HG03139 (cell line): Measurements from ENCODE around the gene CMTM4.
"Not testable (repeated sequence)": the region's sequence is repeated elsewhere in the genome, so short reads cannot be mapped to it uniquely, and the experiment has no call there.

ENCODE experiments used
- ATAC-seq: cut with Tn5 transposase; IDR thresholded peaks from one replicate; pipeline ENCODE4 v1.9.1; 2021; ENCODE audit not compliant: unreplicated experiment

The CMTM4 gene

GRCh38 chr16:66649167-66649566 is 47.4 kb downstream of the CMTM4 start:
- no peak for ATAC-seq

GRCh38 chr16:66647866-66648265 is 48.7 kb downstream of the CMTM4 start:
- no peak for ATAC-seq

DNA sequence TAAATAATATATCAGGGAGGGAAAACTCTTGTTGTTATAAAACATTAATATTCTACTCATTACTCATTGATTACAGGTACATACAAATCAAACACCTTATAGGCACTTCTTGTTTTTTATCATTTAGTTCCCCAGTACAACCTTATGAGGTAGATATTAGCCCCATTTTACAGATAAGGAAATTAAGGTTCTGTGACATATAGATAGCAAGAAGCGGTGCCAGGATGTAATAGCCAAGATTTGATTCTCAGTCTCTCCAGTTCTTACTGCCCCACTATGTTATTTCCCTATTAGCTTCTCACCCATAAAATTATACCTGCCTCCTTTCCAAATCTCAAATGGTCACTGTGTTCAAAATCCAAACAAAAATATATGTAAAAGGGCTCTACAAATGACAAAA is 55.2 kb downstream of the CMTM4 start:
- no peak for ATAC-seq

DNA sequence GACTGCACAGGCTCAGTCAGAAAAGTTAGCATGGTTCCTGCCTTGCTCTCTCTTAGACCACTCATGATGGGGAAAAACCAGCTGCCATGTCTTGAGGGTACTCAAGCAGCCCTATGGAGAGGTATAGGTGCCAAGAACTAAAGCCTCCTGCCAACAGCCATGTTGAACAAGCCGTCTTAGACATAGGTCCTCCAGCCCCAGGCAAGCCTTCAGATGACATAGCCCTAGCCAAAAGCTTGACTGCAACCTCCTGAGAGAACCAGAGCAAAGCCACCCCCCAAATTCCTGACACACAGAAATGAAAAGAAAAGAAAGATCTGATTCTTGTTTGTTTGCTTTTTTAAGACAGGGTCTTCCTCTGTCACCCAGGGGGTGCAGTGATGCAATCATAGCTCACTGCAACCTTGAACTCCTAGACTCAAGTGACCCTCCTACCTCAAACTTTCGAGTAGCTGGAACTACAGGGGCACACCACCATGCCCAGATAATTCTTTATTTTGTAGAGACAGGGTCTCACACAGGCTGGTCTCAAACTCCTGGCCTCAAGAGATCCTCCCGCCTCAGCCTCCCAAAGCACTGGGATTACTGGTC is 55.7 kb downstream of the CMTM4 start:
- ATAC-seq, result no peak

GRCh38 chr16:66639091-66639885 is 57.3 kb downstream of the CMTM4 start:
- ATAC-seq, result no peak

GRCh38 chr16:66637806-66638205 is 58.7 kb downstream of the CMTM4 start:
- no peak for ATAC-seq

- no peak for ATAC-seq
Measured at GRCh38 chr16:66636199-66636598, 60.3 kb downstream of the CMTM4 start.

DNA sequence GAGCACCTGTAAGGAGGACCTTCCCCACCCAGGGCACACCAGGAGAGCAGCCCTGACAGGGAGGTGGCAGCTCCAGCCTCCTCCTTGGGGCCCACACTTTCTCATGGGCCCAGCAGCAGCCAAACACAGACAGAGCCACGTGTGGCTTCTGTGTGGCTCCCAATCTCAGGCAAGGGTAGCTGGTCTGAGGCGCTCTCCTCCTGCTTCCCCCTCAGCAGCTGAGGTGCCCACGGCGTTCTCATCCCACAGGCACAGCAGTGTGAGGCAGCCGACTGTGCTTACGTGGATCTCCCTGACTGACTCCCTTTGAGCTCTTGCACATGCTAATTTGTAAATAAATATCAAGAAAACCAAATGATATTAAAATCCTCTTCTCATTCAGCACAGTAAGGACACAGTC is 61.1 kb downstream of the CMTM4 start:
- no peak for ATAC-seq

DNA sequence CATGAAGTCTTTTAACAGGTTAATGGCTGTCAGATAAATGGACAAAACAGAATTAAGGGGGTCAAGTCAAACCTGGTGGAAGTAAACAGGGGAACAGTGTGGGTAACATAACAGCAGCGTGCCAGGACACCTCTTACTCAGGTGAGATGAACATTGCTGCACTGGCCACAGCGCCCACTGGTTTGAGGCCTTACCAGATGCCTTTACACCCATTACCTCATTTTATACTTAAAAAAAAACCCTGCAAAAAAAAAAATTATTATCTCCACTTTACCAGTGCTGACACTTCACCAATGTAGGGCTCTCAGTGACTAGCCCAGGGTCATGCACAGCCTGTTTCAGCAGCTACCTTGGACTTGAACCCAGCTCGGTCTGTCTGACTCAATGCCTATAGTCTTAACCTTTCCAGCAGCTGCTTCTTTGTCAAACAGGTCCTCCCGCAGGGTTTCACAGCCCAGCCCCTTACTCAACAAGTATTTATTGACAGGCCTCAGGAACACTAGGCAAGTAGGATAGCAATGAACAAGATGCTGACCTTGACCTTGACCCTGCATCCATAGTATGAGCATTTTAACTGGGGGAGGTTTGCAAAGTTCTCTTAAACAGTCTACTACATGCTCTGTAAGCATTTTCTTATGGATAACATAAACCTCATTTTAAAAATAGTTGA is 61.9 kb downstream of the CMTM4 start:
- ATAC-seq, result no peak

GRCh38 chr16:66631558-66631957 is 65.0 kb downstream of the CMTM4 start:
- ATAC-seq, result not testable (repeated sequence)

- not testable (repeated sequence) for ATAC-seq
Measured at GRCh38 chr16:66630561-66631260, 65.8 kb downstream of the CMTM4 start.

DNA sequence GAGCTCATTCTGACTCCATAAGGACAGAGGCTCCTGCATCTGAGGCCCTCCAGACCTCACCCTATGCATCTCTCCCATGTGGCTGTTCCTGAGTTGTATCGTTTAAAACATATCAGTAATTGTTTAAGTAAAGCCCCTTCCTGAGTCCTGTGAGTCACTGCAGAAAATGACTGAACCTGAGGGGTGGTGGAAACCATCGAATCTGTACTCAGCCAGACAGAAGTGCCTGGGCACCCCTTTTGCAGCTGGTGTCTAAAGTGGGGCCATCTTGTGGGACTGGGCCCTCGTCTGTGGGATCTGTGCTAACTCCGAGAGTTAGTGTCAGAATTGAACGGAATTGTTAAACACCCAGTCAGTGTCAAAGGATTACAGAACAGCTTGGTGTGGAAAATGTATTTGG is 66.7 kb downstream of the CMTM4 start:
- no peak for ATAC-seq

DNA sequence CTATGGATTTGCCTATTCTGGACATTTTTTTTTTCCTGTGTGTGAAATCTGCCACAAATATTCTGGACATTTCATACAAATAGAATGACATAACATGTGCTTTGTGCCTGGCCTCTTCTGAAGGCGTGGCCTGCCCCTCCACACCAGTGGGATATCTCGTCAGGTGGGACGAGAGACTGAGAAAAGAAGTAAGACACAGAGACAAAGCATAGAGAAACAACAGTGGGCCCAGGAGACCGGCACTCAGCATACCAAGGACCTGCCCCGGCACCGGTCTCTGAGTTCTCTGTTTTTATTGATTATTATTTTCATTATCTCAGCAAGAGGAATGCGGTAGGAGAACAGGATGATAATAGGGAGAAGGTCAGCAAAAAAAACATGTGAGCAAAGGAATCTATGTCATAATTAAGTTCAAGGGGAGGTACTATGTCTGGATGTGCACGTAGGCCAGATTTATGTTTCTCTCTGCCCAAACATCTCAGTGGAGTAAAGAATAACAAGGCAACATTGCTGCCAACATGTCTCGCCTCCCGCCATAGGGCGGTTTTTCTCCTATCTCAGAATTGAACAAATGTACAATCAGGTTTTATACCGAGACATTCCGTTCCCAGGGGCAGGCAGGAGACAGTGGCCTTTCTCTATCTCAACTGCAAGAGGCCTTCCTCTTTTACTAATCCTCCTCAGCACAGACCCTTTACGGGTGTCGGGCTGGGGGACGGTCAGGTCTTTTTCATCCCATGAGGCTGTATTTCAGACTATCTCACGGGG is 68.7 kb downstream of the CMTM4 start:
- ATAC-seq, result not testable (repeated sequence)

DNA sequence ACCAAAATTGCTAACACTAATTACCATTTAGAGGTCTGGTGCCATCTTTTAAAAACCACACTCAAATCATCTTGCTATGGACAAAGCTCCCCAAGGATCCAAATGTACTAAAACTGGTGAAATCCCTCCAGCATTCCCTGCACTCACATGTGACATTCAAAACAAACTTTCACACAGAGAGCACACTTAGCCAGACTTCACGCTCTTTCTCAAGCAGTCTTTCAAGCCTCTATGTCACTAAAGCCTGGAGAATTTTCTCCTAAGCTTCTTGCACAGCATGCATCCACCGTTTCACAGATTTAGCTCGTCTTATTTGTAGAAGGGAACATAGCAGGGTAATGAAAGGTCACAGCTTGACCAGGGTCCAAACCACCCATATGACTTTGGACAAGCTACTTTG is 72.8 kb downstream of the CMTM4 start:
- ATAC-seq, result no peak

- ATAC-seq, result no peak
Measured at GRCh38 chr16:66622863-66623262, 73.7 kb downstream of the CMTM4 start.

- ATAC-seq, result no peak
Measured at GRCh38 chr16:66621973-66622372, 74.6 kb downstream of the CMTM4 start.

DNA sequence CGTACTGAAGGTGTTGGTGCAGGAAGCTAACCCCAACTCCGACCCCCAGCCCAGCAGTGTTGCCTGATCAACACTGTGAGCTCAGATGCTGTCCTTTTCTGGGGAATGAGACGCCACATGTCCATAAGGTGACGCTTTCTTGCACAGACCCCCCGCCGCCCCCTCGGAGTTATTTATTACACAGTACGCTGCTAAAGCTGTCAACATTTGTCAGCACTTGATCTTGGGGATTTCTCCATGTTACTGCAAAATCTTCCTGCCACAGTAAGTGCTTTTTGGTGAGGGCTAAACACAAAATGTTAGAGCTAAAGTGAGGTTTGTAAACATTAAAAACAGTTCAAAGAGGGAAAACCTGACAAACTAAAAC is 76.1 kb downstream of the CMTM4 start:
- ATAC-seq, result no peak

- ATAC-seq, result no peak
Measured at GRCh38 chr16:66619534-66620428, 76.8 kb downstream of the CMTM4 start.

GRCh38 chr16:66618588-66619375 is 77.8 kb downstream of the CMTM4 start:
- ATAC-seq, result no peak
